Vagina (tissue), 2 donors: Measurements from ENCODE around the gene NOP56.

Experiments used
- CTCF ChIP-seq, 3 experiments: fragments of 450-650 bp in 2 of 3; fragments of 200-600 bp in 1 of 3; sonication (generic) in 1 of 3; IDR thresholded peaks; one replicate each; pipeline ENCODE4 v1.5.1; 2017 to 2019; ENCODE audit warnings: antibody characterized with exemption in 3 of 3, mild to moderate bottlenecking in 2 of 3, moderate library complexity in 2 of 3
- POLR2A ChIP-seq, 2 donors: fragments of 450-650 bp; IDR thresholded peaks; one replicate each; pipeline ENCODE4 v1.6.1; 2017; ENCODE audit warnings: antibody characterized with exemption in 2 of 2, mild to moderate bottlenecking in 2 of 2, moderate library complexity in 2 of 2

GRCh38 chr20:2604506-2604835 is 48.0 kb upstream of the NOP56 start:
- TF ChIP-seq POLR2A (IDR thresholded peaks at IDR 0.05) (no peak), CTCF (IDR thresholded peaks at IDR 0.05) (no peak)
